ENCODE measurements around the gene COL4A1.

COL4A1 gene

DNA sequence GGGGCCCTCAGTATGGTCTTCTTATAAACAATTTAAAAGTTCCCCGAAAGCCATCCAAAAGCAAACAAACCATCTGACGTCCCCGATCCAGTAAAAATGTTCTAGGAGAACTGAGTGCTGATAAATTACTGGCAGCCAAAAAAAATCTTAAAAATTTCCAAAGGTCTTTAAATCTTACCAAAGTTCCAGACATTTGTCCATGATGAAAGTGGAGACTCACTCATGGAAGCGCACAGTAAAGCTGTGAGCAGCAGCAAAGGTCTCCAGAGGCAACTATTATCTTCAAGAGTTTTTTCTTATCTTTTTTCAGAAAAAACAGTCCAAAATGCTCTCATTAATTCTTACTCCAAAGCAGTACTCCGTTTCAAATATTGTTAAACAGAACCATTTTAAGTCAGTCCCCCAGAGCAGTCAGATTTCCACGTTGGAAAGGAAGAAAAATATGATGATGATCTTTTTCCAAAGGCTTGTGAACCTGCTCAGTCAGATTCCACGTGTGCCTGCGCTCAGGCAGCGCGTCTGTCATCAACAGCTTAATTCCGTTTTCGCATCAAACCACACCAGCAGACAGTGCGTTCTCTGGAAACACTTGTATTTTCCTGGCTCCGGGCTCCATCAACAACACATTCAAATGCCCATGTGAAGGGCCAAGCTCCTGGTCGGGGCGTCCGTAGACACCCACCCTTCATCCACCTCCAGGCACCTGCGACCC is 85.4 kb downstream of the COL4A1 start:
- H3K36me3 ChIP-seq (replicated peaks; ENCODE audit: insufficient read depth, low read length) = no peaks in the 10 kb centered on the region
- H3K9ac ChIP-seq (ENCODE audit: low read length) = no peak overlapping the region
- no peaks in the 10 kb centered on the region for H3K4me1 ChIP-seq (ENCODE audit: low read length)
- H3F3A ChIP-seq (ENCODE audit: insufficient read depth, low read length) = no peaks in the 10 kb centered on the region
- H3K4me2 ChIP-seq (ENCODE audit: low read depth, low read length) = no peak overlapping the region
- H3K79me2 ChIP-seq (ENCODE audit: low read length) = no peaks in the 10 kb centered on the region
- no peaks in the 10 kb centered on the region for H3K9me2 ChIP-seq (replicated peaks; ENCODE audit: insufficient read depth, low read length)
- H3K27me3 ChIP-seq (replicated peaks; ENCODE audit: insufficient read depth, low read length) = no peaks in the 10 kb centered on the region
- H3K27ac ChIP-seq (ENCODE audit: low read length) = no peak overlapping the region
- no peaks in the 10 kb centered on the region for H4K20me1 ChIP-seq (ENCODE audit: insufficient read depth, low read length)
- H2AFZ ChIP-seq (ENCODE audit: low read length) = peak overlapping the region; percentile 70; the same call in 1 of the 2 replicates
- no peak overlapping the region for H3K4me3 ChIP-seq (ENCODE audit: low read length)
- DNase-seq = no peak
- TF ChIP-seq EZH2phosphoT487 (IDR thresholded peaks at IDR 0.05; ENCODE audit: low read length) (no peak), EZH2 (optimal IDR thresholded peaks at IDR 0.05; ENCODE audit: low read depth, low read length) (no peak)
- TF ChIP-seq, protein P1, sequence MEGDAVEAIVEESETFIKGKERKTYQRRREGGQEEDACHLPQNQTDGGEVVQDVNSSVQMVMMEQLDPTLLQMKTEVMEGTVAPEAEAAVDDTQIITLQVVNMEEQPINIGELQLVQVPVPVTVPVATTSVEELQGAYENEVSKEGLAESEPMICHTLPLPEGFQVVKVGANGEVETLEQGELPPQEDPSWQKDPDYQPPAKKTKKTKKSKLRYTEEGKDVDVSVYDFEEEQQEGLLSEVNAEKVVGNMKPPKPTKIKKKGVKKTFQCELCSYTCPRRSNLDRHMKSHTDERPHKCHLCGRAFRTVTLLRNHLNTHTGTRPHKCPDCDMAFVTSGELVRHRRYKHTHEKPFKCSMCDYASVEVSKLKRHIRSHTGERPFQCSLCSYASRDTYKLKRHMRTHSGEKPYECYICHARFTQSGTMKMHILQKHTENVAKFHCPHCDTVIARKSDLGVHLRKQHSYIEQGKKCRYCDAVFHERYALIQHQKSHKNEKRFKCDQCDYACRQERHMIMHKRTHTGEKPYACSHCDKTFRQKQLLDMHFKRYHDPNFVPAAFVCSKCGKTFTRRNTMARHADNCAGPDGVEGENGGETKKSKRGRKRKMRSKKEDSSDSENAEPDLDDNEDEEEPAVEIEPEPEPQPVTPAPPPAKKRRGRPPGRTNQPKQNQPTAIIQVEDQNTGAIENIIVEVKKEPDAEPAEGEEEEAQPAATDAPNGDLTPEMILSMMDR (IDR thresholded peaks at IDR 0.05; ENCODE audit: low read length) = no peak
- no peaks in the 10 kb centered on the region for H3K9me3 ChIP-seq (replicated peaks; ENCODE audit: insufficient read depth, low read length)

DNA sequence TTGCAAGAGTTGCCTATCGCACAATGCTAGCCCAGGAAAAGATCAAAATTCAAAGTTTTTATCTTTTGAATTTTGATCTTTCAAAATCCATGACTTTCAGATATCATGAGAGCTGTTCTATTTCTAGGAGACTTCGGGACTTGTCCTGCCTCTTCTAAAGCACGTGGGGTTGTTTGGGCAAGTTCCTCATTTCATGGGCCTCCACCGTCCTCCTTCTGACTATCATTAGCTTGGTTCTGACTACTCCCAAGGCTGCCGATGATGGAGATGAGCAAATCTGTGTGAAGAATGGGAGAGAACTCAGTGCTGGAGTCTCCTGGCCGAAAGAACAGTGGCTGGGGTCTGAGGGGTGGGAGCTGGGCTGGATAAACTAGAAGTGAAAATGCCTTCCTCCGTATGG is 86.5 kb downstream of the COL4A1 start:
- TF ChIP-seq, protein P1 (IDR thresholded peaks at IDR 0.05; ENCODE audit: low read length) = no peak
- TF ChIP-seq EZH2 (optimal IDR thresholded peaks at IDR 0.05; ENCODE audit: low read depth, low read length) (no peak), EZH2phosphoT487 (IDR thresholded peaks at IDR 0.05; ENCODE audit: low read length) (no peak)
- H3K79me2 ChIP-seq (ENCODE audit: low read length) = no peaks in the 10 kb centered on the region
- no peak overlapping the region for H3K4me2 ChIP-seq (ENCODE audit: low read depth, low read length)
- H3K4me1 ChIP-seq (ENCODE audit: low read length) = no peaks in the 10 kb centered on the region
- H3K9me3 ChIP-seq (replicated peaks; ENCODE audit: insufficient read depth, low read length) = no peaks in the 10 kb centered on the region
- H3K36me3 ChIP-seq (replicated peaks; ENCODE audit: insufficient read depth, low read length) = no peaks in the 10 kb centered on the region
- no peaks in the 10 kb centered on the region for H3K9me2 ChIP-seq (replicated peaks; ENCODE audit: insufficient read depth, low read length)
- no peaks in the 10 kb centered on the region for H4K20me1 ChIP-seq (ENCODE audit: insufficient read depth, low read length)
- H3F3A ChIP-seq (ENCODE audit: insufficient read depth, low read length) = no peaks in the 10 kb centered on the region
- H2AFZ ChIP-seq (ENCODE audit: low read length) = no peak overlapping the region
- no peak overlapping the region for H3K27ac ChIP-seq (ENCODE audit: low read length)
- no peak overlapping the region for H3K4me3 ChIP-seq (ENCODE audit: low read length)
- H3K9ac ChIP-seq (ENCODE audit: low read length) = no peak overlapping the region
- no peak for DNase-seq
- H3K27me3 ChIP-seq (replicated peaks; ENCODE audit: insufficient read depth, low read length) = no peaks in the 10 kb centered on the region

DNA sequence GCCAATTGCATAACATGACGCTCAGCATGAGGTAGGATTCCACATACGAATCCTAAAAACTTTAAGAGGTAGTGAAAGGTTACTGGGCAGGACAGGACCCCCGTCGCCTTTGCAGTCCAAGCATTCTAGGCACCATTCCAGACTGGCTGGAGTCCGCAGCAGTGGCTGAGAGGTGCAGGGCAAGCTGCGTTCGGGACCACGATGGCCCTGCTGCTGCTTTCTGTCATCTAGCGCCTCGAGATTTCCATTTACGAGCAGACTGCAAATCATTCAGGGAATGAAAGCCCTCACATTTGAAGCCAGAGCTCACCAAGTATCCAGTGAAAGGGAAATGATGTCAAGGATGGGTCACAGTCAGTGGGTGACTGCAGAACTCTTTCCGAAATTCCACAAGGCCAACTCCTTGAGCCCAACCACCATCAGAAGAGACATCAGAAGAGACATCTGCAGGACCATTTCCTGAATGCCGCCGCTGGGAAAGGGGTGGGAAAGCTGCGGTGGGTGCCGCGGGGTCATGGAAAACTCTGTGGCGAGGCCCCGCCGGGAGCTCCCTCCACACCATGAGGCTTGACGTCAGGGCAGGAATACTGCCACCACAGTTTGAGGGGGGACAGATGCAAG is 88.3 kb downstream of the COL4A1 start:
- no peak overlapping the region for H3K27ac ChIP-seq (ENCODE audit: low read length)
- no peaks in the 10 kb centered on the region for H3F3A ChIP-seq (ENCODE audit: insufficient read depth, low read length)
- no peaks in the 10 kb centered on the region for H3K4me1 ChIP-seq (ENCODE audit: low read length)
- H3K9ac ChIP-seq (ENCODE audit: low read length) = no peak overlapping the region
- H3K9me2 ChIP-seq (replicated peaks; ENCODE audit: insufficient read depth, low read length) = no peaks in the 10 kb centered on the region
- H3K4me3 ChIP-seq (ENCODE audit: low read length) = no peak overlapping the region
- H3K79me2 ChIP-seq (ENCODE audit: low read length) = no peaks in the 10 kb centered on the region
- H3K36me3 ChIP-seq (replicated peaks; ENCODE audit: insufficient read depth, low read length) = no peaks in the 10 kb centered on the region
- H3K4me2 ChIP-seq (ENCODE audit: low read depth, low read length) = no peak overlapping the region
- no peaks in the 10 kb centered on the region for H4K20me1 ChIP-seq (ENCODE audit: insufficient read depth, low read length)
- no peaks in the 10 kb centered on the region for H3K27me3 ChIP-seq (replicated peaks; ENCODE audit: insufficient read depth, low read length)
- TF ChIP-seq EZH2 (optimal IDR thresholded peaks at IDR 0.05; ENCODE audit: low read depth, low read length) = no peak
- no peak for TF ChIP-seq EZH2phosphoT487 (IDR thresholded peaks at IDR 0.05; ENCODE audit: low read length)
- TF ChIP-seq, protein P1 (IDR thresholded peaks at IDR 0.05; ENCODE audit: low read length) = no peak
- no peak for DNase-seq
- no peaks in the 10 kb centered on the region for H3K9me3 ChIP-seq (replicated peaks; ENCODE audit: insufficient read depth, low read length)
- no peak overlapping the region for H2AFZ ChIP-seq (ENCODE audit: low read length)

Measured in MM.1S (cell line).